Hepatocyte (in vitro differentiated cells): ENCODE results near the gene NEDD4L.

ENCODE experiments used
- EZH2 ChIP-seq: fragments of 200-600 bp; sonication (generic); IDR thresholded peaks from 2 replicates; pipeline ENCODE4 v1.6.1; 2016; ENCODE audit warnings: antibody characterized with exemption, mild to moderate bottlenecking, borderline replicate concordance
- TF ChIP-seq, protein P1 (sequence below): fragments of 200-600 bp; sonication (generic); IDR thresholded peaks from 2 replicates; pipeline ENCODE4 v1.5.1; 2016; ENCODE audit warnings: antibody characterized with exemption, mild to moderate bottlenecking; ENCODE audit not compliant: poor library complexity

DNA sequence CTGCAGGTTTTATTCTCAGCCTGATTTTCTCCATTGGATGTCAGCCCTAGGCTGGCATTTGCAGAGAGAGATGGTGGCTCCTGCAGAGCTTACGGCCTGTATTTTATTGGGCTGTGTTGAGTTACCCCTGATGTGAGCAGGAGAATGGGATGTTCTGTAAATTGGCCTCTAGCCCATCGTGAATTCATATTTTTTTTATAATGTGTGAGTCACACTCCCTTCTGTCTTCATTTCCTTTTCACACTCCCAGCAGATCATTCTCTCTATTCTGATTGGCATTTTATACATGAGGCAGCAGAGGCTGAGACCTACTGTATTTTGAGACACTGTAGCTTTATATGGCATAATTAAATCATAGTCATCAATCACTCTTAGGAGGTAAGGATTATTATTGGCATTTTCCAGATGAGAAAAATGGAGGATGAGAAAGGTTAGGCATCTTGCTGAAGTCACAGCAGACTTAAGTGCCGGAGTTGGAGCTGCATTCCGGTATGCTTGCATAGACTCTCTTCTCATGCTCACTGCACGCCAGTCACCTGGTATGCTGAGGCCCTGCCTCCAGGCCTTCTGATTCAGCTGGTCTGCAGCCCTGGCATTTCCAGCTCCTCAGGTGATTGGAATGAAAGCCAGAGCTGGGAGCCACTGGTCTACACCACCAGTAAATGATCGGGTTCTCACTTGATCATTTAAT is 142.4 kb downstream of the NEDD4L start:
- TF ChIP-seq, protein P1, sequence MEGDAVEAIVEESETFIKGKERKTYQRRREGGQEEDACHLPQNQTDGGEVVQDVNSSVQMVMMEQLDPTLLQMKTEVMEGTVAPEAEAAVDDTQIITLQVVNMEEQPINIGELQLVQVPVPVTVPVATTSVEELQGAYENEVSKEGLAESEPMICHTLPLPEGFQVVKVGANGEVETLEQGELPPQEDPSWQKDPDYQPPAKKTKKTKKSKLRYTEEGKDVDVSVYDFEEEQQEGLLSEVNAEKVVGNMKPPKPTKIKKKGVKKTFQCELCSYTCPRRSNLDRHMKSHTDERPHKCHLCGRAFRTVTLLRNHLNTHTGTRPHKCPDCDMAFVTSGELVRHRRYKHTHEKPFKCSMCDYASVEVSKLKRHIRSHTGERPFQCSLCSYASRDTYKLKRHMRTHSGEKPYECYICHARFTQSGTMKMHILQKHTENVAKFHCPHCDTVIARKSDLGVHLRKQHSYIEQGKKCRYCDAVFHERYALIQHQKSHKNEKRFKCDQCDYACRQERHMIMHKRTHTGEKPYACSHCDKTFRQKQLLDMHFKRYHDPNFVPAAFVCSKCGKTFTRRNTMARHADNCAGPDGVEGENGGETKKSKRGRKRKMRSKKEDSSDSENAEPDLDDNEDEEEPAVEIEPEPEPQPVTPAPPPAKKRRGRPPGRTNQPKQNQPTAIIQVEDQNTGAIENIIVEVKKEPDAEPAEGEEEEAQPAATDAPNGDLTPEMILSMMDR: no peak
- no peak for TF ChIP-seq EZH2
